Measurements from ENCODE around the gene FOXL2.

- TF ChIP-seq CTCF (IDR thresholded peaks at IDR 0.05): no peak
- TF ChIP-seq POLR2A (IDR thresholded peaks at IDR 0.05): no peak
Measured at GRCh38 chr3:138974462-138974861, 27.5 kb upstream of the FOXL2 start.

Data from adrenal gland (tissue), 5 donors.